ENCODE results near the gene CELF2.

GRCh38 chr10:10975647-10976046 lies 42.0 kb upstream of the CELF2 start:
- TF ChIP-seq CTCF (IDR thresholded peaks at IDR 0.05): no peak
- TF ChIP-seq POLR2A (IDR thresholded peaks at IDR 0.05): no peak

Measured in thyroid gland (tissue), 4 donors.